HPDE6-E6E7 (cell line): ENCODE measurements around the gene CORO2A.
A peak's percentile ranks its signal among the peaks of the same experiment; 100 is the strongest.

Experiments
- DNase-seq: peaks from one replicate; pipeline ENCODE4 v3.0.0; 2011; ENCODE audit warnings: missing footprints; ENCODE audit errors: extremely low spot score

Gene CORO2A

GRCh38 chr9:98171176-98171925, 21.1 kb downstream of the CORO2A start:
- no peak for DNase-seq

- peak; percentile 86 for DNase-seq
These were observed 23.4 kb downstream of the CORO2A start for GRCh38 chr9:98168941-98169488.

DNA sequence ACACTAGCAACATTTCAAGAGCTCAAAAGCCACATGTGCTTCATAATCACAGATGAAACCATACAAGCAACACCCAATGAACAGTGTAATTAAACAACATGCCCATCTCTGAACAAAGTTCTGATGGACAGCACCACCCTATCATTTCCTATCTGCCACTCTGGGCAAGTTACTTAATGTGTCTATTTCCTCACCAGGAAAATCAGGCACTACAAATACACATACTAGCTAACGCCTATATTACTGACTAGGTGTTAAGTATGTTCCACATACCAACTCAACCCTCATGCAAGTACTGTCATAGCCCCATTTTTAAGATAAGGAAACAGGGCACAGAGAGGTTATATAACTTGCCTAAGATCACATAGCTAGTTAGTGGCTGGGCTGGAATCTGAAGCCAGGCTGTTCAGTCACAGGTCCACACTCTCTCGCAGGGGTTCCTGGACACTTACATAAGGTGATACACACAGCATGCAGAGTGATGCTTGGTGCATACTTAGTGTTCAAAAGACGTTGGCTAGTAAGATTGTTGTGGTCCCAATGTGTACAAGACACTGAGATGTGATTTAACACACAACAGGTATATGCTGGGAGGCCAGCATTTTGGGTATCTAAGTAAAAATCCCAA, 24.2 kb downstream of the CORO2A start:
- no peak for DNase-seq

DNA sequence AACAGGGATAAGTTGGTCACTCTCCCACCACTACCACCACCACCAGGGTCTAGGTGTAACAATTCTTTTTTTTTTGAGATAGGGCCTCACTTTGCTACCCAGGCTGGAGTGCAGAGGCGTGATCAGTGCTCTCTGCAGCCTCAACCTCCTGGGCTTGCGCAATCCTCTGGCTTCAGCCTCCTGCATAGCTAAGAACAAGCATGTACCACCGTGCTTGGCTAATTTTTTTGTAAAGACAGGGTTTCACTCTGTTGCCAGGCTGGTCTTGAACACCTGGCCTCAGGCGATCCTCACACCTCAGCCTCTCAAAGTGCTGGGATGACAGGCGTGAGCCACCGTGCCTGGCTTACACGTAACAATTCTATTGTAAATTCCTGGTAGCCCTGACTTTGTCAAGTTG, 27.5 kb downstream of the CORO2A start:
- no peak for DNase-seq

GRCh38 chr9:98162613-98163012, 29.8 kb downstream of the CORO2A start:
- DNase-seq = peak; percentile 56

- no peak for DNase-seq
These were observed 30.6 kb downstream of the CORO2A start for GRCh38 chr9:98161851-98162250.

DNA sequence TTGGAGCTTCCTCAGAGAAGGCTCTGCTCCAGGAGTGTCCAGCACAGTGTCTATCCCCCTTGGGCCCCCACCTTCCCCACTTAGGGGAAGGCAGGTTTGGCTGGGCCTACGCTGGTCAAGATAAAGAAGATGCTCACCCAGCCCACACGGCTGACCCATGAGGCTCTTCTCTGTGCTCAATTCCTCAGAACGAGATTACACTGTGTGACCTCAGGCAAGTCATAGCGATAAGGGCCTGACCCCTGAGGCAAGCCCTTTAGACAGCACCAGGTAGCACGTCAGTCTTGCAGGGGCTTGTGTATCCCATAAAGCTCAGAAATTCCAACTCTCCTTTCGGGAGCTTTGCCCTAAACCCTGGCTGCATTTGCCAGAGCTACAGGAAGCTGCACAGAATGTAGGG, 32.6 kb downstream of the CORO2A start:
- no peak for DNase-seq

DNA sequence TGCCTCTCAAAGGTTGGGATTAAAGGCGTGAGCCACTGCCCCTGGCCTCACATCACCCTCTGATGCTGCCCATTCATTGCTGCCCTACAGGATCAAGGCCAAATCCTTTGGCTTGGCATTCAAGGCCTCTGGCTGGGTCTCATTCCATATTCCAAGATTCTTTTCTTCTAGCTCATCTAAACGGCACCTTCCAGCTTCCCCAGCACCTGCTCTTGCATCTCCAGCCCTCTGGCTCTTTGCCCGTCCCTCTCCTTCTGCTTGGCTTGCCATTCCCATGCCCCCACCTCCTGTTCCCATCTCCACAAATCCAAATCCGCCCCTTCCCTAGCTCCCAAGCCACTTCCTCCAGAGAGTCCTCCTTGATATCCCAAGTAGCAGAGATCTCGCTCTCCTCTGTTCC, 33.1 kb downstream of the CORO2A start:
- DNase-seq = no peak

- DNase-seq = no peak
These were observed 34.2 kb downstream of the CORO2A start for GRCh38 chr9:98158071-98158831.

DNA sequence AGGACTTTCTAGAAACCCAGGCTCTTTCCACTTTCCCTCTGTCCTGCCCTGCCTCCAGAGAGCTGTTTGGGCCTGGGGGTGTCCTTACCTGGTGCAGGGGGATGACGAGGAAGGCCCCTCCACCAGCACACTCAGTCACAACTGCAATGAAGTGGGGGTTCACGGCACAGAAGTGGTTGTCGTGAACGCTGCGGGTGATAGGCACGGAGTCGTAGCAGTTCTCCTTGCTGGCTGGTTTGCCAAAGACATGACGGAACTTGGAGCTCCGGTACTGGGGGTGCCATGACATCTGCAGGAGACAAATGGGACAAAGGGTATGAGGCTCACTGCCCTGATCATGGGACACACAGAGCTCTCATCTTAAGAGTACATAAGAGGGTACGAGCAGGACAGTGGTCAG, 35.1 kb downstream of the CORO2A start:
- DNase-seq = no peak

DNA sequence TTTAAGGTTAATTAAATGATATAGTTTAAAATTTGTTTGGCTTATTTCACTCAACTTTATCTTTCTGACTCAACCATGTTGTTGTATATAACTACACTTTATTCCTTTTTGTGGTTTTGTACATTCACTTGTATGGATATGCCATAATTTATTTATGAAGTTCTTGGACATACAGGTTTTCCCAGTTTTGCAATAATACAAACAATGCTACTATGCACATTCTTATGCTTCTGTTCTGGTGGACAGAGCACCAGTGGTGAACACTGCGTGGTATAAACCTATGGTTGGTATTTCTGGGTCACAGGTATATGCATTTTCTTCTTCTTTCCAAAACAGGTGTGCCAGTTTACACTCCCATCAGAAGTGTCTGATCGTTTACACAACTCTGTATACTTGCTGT, 37.8 kb downstream of the CORO2A start:
- no peak for DNase-seq

GRCh38 chr9:98152526-98152925, 39.9 kb downstream of the CORO2A start:
- no peak for DNase-seq

- DNase-seq = no peak
These were observed 41.7 kb downstream of the CORO2A start for GRCh38 chr9:98150721-98151120.

DNA sequence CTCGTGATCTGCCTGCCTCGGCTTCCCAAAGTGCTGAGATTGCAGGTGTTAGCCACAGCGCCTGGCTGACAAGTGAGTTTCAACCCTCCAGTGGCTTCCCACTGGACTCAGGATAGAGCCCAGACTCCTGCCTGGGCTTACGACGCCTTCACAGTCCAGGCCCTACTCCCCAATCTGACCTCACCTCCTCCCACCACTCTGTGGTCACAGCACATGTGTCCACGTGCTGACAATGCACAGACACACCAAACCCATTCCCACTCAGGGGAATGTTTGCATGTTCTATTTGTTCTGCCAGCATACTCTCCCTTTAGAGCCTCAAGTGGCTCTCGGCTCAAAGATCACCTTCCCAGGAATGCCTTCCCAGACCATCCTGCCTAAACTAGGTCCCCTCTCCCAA, 42.3 kb downstream of the CORO2A start:
- DNase-seq = no peak

DNA sequence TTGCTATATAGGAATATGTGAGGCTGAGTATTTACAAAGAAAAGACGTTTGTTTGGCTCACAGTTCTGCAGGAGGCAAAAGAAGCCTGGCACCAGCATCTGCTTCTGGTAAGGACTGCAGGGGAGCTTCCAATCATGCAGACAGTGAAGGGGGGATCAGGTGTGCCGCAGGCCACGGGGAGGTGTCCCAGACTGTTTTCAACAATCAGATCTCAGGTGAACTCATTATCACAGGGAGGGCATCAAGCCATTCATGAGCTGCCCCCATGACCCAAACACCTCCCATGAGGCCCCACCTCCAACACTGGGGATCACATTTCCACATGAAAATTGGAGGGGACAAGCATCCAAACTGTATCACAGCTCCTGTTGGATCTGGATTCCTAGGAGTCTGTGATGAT, 43.0 kb downstream of the CORO2A start:
- DNase-seq = no peak

- DNase-seq = no peak
These were observed 44.0 kb downstream of the CORO2A start for GRCh38 chr9:98148486-98148885.

DNA sequence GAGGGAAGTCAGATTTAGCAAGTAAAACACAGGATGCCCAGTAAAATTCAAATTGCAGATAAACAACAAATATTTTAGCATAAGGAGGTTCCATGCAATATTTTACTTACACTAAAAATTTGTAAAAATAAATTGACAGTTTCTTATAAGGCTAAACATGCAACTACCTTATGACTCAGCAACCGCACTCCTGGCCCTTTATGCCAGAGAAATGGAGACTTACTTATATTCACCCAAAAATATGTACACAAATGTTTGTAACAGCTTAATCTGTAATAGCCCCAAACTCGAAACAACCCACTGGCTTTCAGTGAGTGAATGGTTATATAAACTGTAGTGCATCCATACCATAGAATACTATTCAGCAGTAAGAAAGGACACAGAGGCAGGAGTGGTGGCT, 44.9 kb downstream of the CORO2A start:
- no peak for DNase-seq

- DNase-seq = peak; percentile 92
These were observed 46.1 kb downstream of the CORO2A start for GRCh38 chr9:98146101-98146991.

DNA sequence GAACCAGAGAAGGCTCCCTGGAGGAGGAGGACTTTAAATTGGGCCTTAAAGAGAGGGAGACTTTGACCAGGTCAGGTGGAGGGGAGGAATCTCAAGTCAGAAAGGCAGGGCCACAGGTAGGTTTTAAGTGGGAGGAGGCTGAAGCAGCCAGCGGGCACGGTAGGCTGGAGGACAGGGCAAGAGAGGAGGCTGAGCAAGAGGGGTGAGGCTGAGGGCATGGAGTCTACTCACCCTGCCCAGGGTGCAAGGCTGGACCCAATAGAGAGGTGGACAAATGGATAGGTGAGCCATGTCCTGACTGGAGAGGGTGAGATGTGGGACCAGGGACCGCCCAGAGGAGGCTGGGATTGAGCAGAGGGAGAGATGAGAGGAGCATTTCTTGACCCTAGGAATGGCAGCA, 47.8 kb downstream of the CORO2A start:
- DNase-seq = no peak

- no peak for DNase-seq
These were observed 48.4 kb downstream of the CORO2A start for GRCh38 chr9:98144076-98144475.

DNA sequence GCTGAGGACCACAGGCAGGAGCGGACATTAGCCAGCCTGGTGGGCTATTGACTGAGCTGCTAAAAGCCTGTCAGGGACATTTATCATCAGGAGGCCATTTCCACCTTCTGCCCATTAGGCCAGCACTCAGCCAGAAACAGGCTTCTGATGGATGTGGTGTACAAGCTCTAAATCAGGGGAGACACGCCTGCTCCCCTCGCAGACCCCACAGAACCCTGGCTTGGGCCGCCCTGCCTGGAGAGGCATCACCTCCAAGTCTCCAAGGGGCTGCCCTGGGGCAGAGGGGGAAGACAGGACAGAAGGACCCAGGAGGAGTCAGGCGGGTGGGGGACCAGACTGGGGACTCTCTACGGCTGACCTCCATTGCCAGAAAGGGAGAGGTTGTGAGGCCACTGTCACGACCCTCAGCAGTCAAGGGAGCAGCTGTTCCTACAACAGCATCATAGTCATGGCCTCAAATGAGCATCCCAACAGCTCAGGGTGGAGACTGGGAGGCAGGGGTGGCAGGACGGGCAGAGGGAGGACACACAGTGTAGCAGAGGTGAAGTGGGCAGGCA, 49.4 kb downstream of the CORO2A start:
- no peak for DNase-seq
